GM12878 (cell line): Measurements from ENCODE around the gene PPIP5K1. TPM values are rescaled to one million over a fixed set of nuclear protein-coding genes. Genes with fewer than 3 reads are reported as not detected.

Experiments
- ATAC-seq: fragments of 200-7000 bp; cut with Tn5 transposase; 3 replicates; pipeline ENCODE4 v1.9.1; 2020; ENCODE audit warnings: mild to moderate bottlenecking, moderate library complexity
- BruUV-seq: library from RNA; stranded (reverse); fragments of 400-500 nt; replicated peaks from 2 replicates; lab custom pipeline; 2021; lab: Mats Ljungman, UMichigan
- CTCF ChIA-PET: fragments of 300-600 bp; sonication (Branson Sonifier 250); formaldehyde crosslinking; extraction: SDS; loops from one replicate; lab custom pipeline; 2021; ENCODE audit warnings: inconsistent platforms; lab: Yijun Ruan, JAX
- POLR2A ChIA-PET: fragments of 350-600 bp; formaldehyde crosslinking; extraction: SDS; loops from one replicate; lab custom pipeline; 2021; ENCODE audit warnings: inconsistent platforms; lab: Charles Lee
- RAD21 ChIA-PET: fragments of 300-600 bp; sonication (Branson Sonifier 250); formaldehyde crosslinking; loops from one replicate; lab custom pipeline; 2023; ENCODE audit warnings: antibody characterized with exemption; ENCODE audit not compliant: unreplicated experiment; lab: Charles Lee
- SMC1A ChIA-PET: fragments of 300-600 bp; sonication (Branson Sonifier 250); formaldehyde crosslinking; loops from one replicate; lab custom pipeline; 2023; ENCODE audit not compliant: unreplicated experiment, uncharacterized antibody; lab: Charles Lee
- DNase-seq: peaks from one replicate; pipeline ENCODE4 v3.0.0-alpha.2; 2011; ENCODE audit warnings: low read depth, low spot score
- FAIRE-seq: peaks from 3 replicates; lab custom pipeline; 2011; peaks lifted over from hg19 to GRCh38; lab: Jason Lieb, UNC
- H2AFZ ChIP-seq: 2 replicates; pipeline ENCODE4 v1.6.0; 2011; ENCODE audit warnings: low read depth, low read length, control low read depth; ENCODE audit not compliant: control insufficient read depth
- H3K27ac ChIP-seq: 2 replicates; pipeline ENCODE4 v1.5.1; 2011; ENCODE audit warnings: control low read depth; ENCODE audit not compliant: control insufficient read depth, insufficient read depth
- H3K27me3 ChIP-seq, 2 experiments: replicated peaks in 1 of 2; 2 replicates each; pipeline versions ENCODE4 v1.6.0 to v1.6.1; 2011; ENCODE audit warnings: low read length in 1 of 2; ENCODE audit not compliant: control insufficient read depth in 2 of 2, insufficient read depth in 2 of 2
- H3K36me3 ChIP-seq, 2 experiments: 2 replicates each; pipeline ENCODE4 v1.5.1; 2011; ENCODE audit warnings: low read length in 1 of 2; ENCODE audit not compliant: control insufficient read depth in 2 of 2, insufficient read depth in 2 of 2
- H3K4me1 ChIP-seq: 2 replicates; pipeline ENCODE4 v1.6.1; 2011; ENCODE audit warnings: mild to moderate bottlenecking, low read length, moderate library complexity, mixed read lengths; ENCODE audit not compliant: control insufficient read depth, insufficient read depth
- H3K4me2 ChIP-seq: 2 replicates; pipeline ENCODE4 v1.6.0; 2011; ENCODE audit warnings: control low read depth; ENCODE audit not compliant: control insufficient read depth, insufficient read depth
- H3K4me3 ChIP-seq: fragments of 200-600 bp; sonication (generic); 2 replicates; pipeline ENCODE4 v1.5.1; 2016
- H3K79me2 ChIP-seq: 2 replicates; pipeline ENCODE4 v1.6.0; 2011; ENCODE audit warnings: low read length; ENCODE audit not compliant: control insufficient read depth, insufficient read depth
- H3K9ac ChIP-seq: 2 replicates; pipeline ENCODE4 v1.8.0; 2011; ENCODE audit warnings: low read length, control low read depth, mixed read lengths; ENCODE audit not compliant: control insufficient read depth, insufficient read depth
- H3K9me3 ChIP-seq: replicated peaks from 3 replicates; pipeline ENCODE4 v1.5.1; 2011; ENCODE audit warnings: mild to moderate bottlenecking, low read length; ENCODE audit not compliant: control insufficient read depth, insufficient read depth
- H4K20me1 ChIP-seq: 2 replicates; pipeline ENCODE4 v1.6.0; 2011; ENCODE audit not compliant: control insufficient read depth, insufficient read depth
- POLR2AphosphoS5 ChIP-seq: IDR thresholded peaks from 2 replicates; pipeline ENCODE4 v1.6.1; 2011; ENCODE audit warnings: mild to moderate bottlenecking, low read length, inconsistent platforms
- POU2F2 ChIP-seq: IDR thresholded peaks from 3 replicates; pipeline ENCODE4 v1.6.1; 2011; ENCODE audit warnings: low read depth, mild to moderate bottlenecking, low read length, borderline replicate concordance
- SIN3A ChIP-seq: IDR thresholded peaks from 2 replicates; pipeline ENCODE4 v1.6.1; 2012; ENCODE audit warnings: low read depth, low read length, improper control_type of control experiment
- SREBF1 ChIP-seq: IDR thresholded peaks from 2 replicates; pipeline ENCODE4 v1.6.1; 2012; ENCODE audit warnings: mild to moderate bottlenecking, low read length
- YY1 ChIP-seq: IDR thresholded peaks from 2 replicates; pipeline ENCODE4 v1.6.1; 2011; ENCODE audit warnings: low read depth, mild to moderate bottlenecking, low read length
- ZBTB33 ChIP-seq: fragments of 450-650 bp; IDR thresholded peaks from 2 replicates; pipeline ENCODE4 v1.6.1; 2017; ENCODE audit warnings: mild to moderate bottlenecking
- ZNF622 ChIP-seq: fragments of 450-650 bp; IDR thresholded peaks from 2 replicates; pipeline ENCODE4 v1.6.1; 2017; ENCODE audit warnings: mild to moderate bottlenecking, inconsistent platforms
- WGBS: methylation state at CpG from one replicate; pipeline ENCODE4 v1.1.6; 2016; ENCODE audit warnings: low lambda C conversion rate; ENCODE audit not compliant: insufficient replicate concordance, insufficient coverage; ENCODE audit errors: missing lambda C conversion rate; 5-methylcytosine and 5-hydroxymethylcytosine counted together
- in situ Hi-C: fragments of 300-500 bp; cut with MboI; formaldehyde crosslinking; loops from 9 replicates; pipeline ENCODE4 v1.14.3; 2018; ENCODE audit warnings: mixed read lengths
- intact Hi-C: fragments of 100-400 bp; cut with micrococcal nuclease; formaldehyde crosslinking; loops from one replicate; pipeline ENCODE4 v1.14.2; 2022; ENCODE audit not compliant: unreplicated experiment
- polyA plus RNA-seq, 11 experiments: library from polyadenylated mRNA; depleted of rRNA in 4 of 11; unstranded in 6 of 11; stranded (reverse) in 5 of 11; fragments of >200 nt; fragmentation: Nextera tagmentation in 4 of 11; fragmentation: Illumina TruSeq in 1 of 11; extraction: Ambion mirVana in 4 of 11; extraction: Trizol in 1 of 11; gene quantifications; 1 replicate in 1 of 11; 2 replicates in 10 of 11; pipeline versions ENCODE4 v1.2.1 to v1.2.3, GENCODE V29; 2011 to 2016; ENCODE audit warnings: inconsistent platforms in 2 of 11, missing spikeins in 2 of 11, low read depth in 1 of 11
- total RNA-seq, 4 experiments: library from RNA; depleted of rRNA in 3 of 4; stranded (reverse); fragments of >200 nt in 3 of 4; fragmentation: Illumina TruSeq in 1 of 4; extraction: Trizol in 1 of 4; gene quantifications; 2 replicates each; pipeline versions ENCODE4 v1.2.1 to v1.2.3, GENCODE V29; 2013 to 2021
- TF ChIP-seq, protein P1 (sequence below): IDR thresholded peaks from 2 replicates; pipeline ENCODE4 v1.6.1; 2012; ENCODE audit warnings: low read length, inconsistent platforms

PPIP5K1 gene
- total and polyA plus RNA-seq, 10 of the 15 experiments (the other 5 are each of a cell fraction or from before 2014, with no cell fraction given) = 2.5 to 54.4 (median 19.4) TPM

GRCh38 chr15:43552986-43553385, 37.0 kb downstream of the PPIP5K1 start (continued):
- TF ChIP-seq, protein P1, sequence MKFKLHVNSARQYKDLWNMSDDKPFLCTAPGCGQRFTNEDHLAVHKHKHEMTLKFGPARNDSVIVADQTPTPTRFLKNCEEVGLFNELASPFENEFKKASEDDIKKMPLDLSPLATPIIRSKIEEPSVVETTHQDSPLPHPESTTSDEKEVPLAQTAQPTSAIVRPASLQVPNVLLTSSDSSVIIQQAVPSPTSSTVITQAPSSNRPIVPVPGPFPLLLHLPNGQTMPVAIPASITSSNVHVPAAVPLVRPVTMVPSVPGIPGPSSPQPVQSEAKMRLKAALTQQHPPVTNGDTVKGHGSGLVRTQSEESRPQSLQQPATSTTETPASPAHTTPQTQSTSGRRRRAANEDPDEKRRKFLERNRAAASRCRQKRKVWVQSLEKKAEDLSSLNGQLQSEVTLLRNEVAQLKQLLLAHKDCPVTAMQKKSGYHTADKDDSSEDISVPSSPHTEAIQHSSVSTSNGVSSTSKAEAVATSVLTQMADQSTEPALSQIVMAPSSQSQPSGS = no peak
- TF ChIP-seq POLR2AphosphoS5 = no peak
- TF ChIP-seq ZBTB33 = no peak
- TF ChIP-seq, all 136 proteins: peak for 0

- intact Hi-C loops = no loop called here
- no peak overlapping the region for H3K9ac ChIP-seq
- BruUV-seq = no TSS peak
- no peak overlapping the region for H3K4me2 ChIP-seq
- H4K20me1 ChIP-seq = no peaks in the 10 kb centered on the region
- TF ChIP-seq SIN3A (no peak), POU2F2 (no peak), SREBF1 (no peak), ZNF622 (no peak), YY1 (no peak)
- H3K4me3 ChIP-seq = no peak overlapping the region
- RAD21 ChIA-PET = interaction anchor here (0.6 kb wide), 1 partner anchor 1504 kb away, joined by 3 read pairs; no protein-coding TSS in a partner anchor
- FAIRE-seq (no peak), ATAC-seq (no peak), DNase-seq (no peak)
- no peaks in the 10 kb centered on the region for H3K27me3 ChIP-seq
- H3K4me1 ChIP-seq = no peaks in the 10 kb centered on the region
- CTCF ChIA-PET = interaction anchor here (1.5 kb wide), 1 partner anchor 38 kb away, joined by 4 read pairs; no protein-coding TSS in a partner anchor
- POLR2A ChIA-PET = interaction anchor here (0.6 kb wide), 2 partner anchors 196 to 197 kb away, joined by 3 to 4 read pairs; no protein-coding TSS in a partner anchor
- H3K27ac ChIP-seq = no peak overlapping the region
- H3K9me3 ChIP-seq = no peaks in the 10 kb centered on the region
- WGBS = 85% methylated on average over 4 of the region's 4 CpGs
- H3K36me3 ChIP-seq = peaks cover 0 to 5% of the 10 kb centered on the region in 2 experiments; a peak in 1 of 4 replicates
- SMC1A ChIA-PET = interaction anchor here (0.6 kb wide), 2 partner anchors 196 to 633 kb away, joined by 3 read pairs; no protein-coding TSS in a partner anchor
- in situ Hi-C loops = no loop called here
- no peaks in the 10 kb centered on the region for H3K79me2 ChIP-seq
- no peak overlapping the region for H2AFZ ChIP-seq
Observed at GRCh38 chr15:43552256-43552655, 37.8 kb downstream of the PPIP5K1 start.
